ENCODE results near the gene PIGH.
"Not testable (repeated sequence)": the region's sequence is repeated elsewhere in the genome, so short reads cannot be mapped to it uniquely, and the experiment has no call there.

PIGH gene

GRCh38 chr14:67607646-67608045 lies 7.6 kb upstream of the PIGH start:
- FAIRE-seq: no peak

GRCh38 chr14:67602995-67603545 lies 3.0 kb upstream of the PIGH start:
- no peak for FAIRE-seq

- FAIRE-seq: no peak
These were observed 2.0 kb upstream of the PIGH start for GRCh38 chr14:67602076-67602475.

GRCh38 chr14:67600562-67600974 lies 500 bp upstream of the PIGH start:
- not testable (repeated sequence) for FAIRE-seq

GRCh38 chr14:67595392-67595791 lies 4.7 kb downstream of the PIGH start:
- no peak for FAIRE-seq

GRCh38 chr14:67593650-67594049 lies 6.4 kb downstream of the PIGH start:
- not testable (repeated sequence) for FAIRE-seq

GRCh38 chr14:67589204-67589770 lies 10.8 kb downstream of the PIGH start:
- FAIRE-seq: no peak

GRCh38 chr14:67586369-67586768 lies 13.7 kb downstream of the PIGH start:
- FAIRE-seq: no peak

GRCh38 chr14:67584978-67585377 lies 15.1 kb downstream of the PIGH start:
- FAIRE-seq: no peak

- FAIRE-seq: peak; percentile 76
These were observed 16.1 kb downstream of the PIGH start for GRCh38 chr14:67583711-67584644.

- no peak for FAIRE-seq
These were observed 18.0 kb downstream of the PIGH start for GRCh38 chr14:67582061-67582460.

GRCh38 chr14:67581643-67582042 lies 18.4 kb downstream of the PIGH start:
- FAIRE-seq: no peak

- FAIRE-seq: no peak
These were observed 19.5 kb downstream of the PIGH start for GRCh38 chr14:67580336-67581171.

- no peak for FAIRE-seq
These were observed 20.4 kb downstream of the PIGH start for GRCh38 chr14:67579636-67580035.

- FAIRE-seq: no peak
These were observed 21.0 kb downstream of the PIGH start for GRCh38 chr14:67579040-67579439.

GRCh38 chr14:67577909-67578749 lies 21.9 kb downstream of the PIGH start:
- no peak for FAIRE-seq

GRCh38 chr14:67577181-67577808 lies 22.8 kb downstream of the PIGH start:
- no peak for FAIRE-seq

GRCh38 chr14:67576216-67576955 lies 23.7 kb downstream of the PIGH start:
- no peak for FAIRE-seq

GRCh38 chr14:67575684-67576083 lies 24.4 kb downstream of the PIGH start:
- FAIRE-seq: no peak

- FAIRE-seq: no peak
These were observed 25.3 kb downstream of the PIGH start for GRCh38 chr14:67574806-67575205.

GRCh38 chr14:67574156-67574555 lies 25.9 kb downstream of the PIGH start:
- FAIRE-seq: no peak
